Prostate gland (tissue), 2 donors: ENCODE measurements around the gene KCNQ1. TPM values are rescaled to one million over a fixed set of nuclear protein-coding genes. Genes with fewer than 3 reads are reported as not detected.

Experiments used
- DNase-seq: peaks from one replicate; pipeline ENCODE4 v3.0.0-alpha.2; 2019; ENCODE audit warnings: low spot score
- H3K27ac ChIP-seq, 2 donors: fragments of 200-600 bp; sonication (generic); 2 replicates each; pipeline ENCODE4 v1.5.1; 2017 to 2019
- H3K27me3 ChIP-seq: fragments of 200-600 bp; sonication (generic); replicated peaks from 2 replicates; pipeline ENCODE4 v1.5.1; 2019; ENCODE audit not compliant: insufficient read depth
- H3K36me3 ChIP-seq, 2 donors: fragments of 200-600 bp; sonication (generic); 1 replicate in 1 of 2; 2 replicates in 1 of 2; pipeline versions ENCODE4 v1.5.1 to v1.8.1; 2017 to 2019
- H3K4me1 ChIP-seq: fragments of 200-600 bp; sonication (generic); replicated peaks from 2 replicates; pipeline ENCODE4 v1.5.1; 2019
- H3K4me3 ChIP-seq, 2 donors: fragments of 200-600 bp; sonication (generic); 2 replicates each; pipeline ENCODE4 v1.5.1; 2017 to 2019
- H3K9me3 ChIP-seq: fragments of 200-600 bp; sonication (generic); 2 replicates; pipeline ENCODE4 v1.5.1; 2017
- POLR2A ChIP-seq: fragments of 450-650 bp; IDR thresholded peaks from one replicate; pipeline ENCODE4 v1.6.1; 2016; ENCODE audit warnings: antibody characterized with exemption, mild to moderate bottlenecking
- POLR2AphosphoS5 ChIP-seq: sonication (generic); formaldehyde crosslinking; IDR thresholded peaks from one replicate; pipeline ENCODE4 v1.6.1; 2017; ENCODE audit warnings: antibody characterized with exemption
- WGBS: methylation state at CpG from one replicate; pipeline ENCODE4 v1.1.5; 2018; 5-methylcytosine and 5-hydroxymethylcytosine counted together
- intact Hi-C: fragments of 100-400 bp; cut with DNase I; formaldehyde crosslinking; loops from one replicate; pipeline ENCODE4 v1.14.2; 2022
- total RNA-seq, 2 donors: library from RNA; depleted of rRNA; stranded (reverse); fragments of >200 nt; gene quantifications; one replicate each; pipeline ENCODE4 v1.1.0, GENCODE V29; 2016
- TF ChIP-seq, protein P1 (sequence below), 4 experiments: fragments of 200-600 bp in 2 of 4; fragments of 450-650 bp in 2 of 4; sonication (generic) in 2 of 4; IDR thresholded peaks; 1 replicate in 3 of 4; 2 replicates in 1 of 4; pipeline ENCODE4 v1.5.1; 2016 to 2019; ENCODE audit warnings: antibody characterized with exemption in 4 of 4, mild to moderate bottlenecking in 2 of 4, moderate library complexity in 2 of 4

KCNQ1 gene
- total RNA-seq, 2 donors from 2014 or later, result 10.0 to 33.8 TPM

GRCh38 chr11:2432171-2432621 lies 12.6 kb upstream of the KCNQ1 start:
- Histone ChIP-seq H3K27ac (no peak overlapping the region), H3K4me1 (no peaks in the 10 kb centered on the region), H3K27me3 (no peaks in the 10 kb centered on the region), H3K4me3 (no peak overlapping the region), H3K36me3 (no peaks in the 10 kb centered on the region), H3K9me3 (no peaks in the 10 kb centered on the region)
- TF ChIP-seq POLR2AphosphoS5, result no peak
- TF ChIP-seq POLR2A, result no peak
- TF ChIP-seq, protein P1, sequence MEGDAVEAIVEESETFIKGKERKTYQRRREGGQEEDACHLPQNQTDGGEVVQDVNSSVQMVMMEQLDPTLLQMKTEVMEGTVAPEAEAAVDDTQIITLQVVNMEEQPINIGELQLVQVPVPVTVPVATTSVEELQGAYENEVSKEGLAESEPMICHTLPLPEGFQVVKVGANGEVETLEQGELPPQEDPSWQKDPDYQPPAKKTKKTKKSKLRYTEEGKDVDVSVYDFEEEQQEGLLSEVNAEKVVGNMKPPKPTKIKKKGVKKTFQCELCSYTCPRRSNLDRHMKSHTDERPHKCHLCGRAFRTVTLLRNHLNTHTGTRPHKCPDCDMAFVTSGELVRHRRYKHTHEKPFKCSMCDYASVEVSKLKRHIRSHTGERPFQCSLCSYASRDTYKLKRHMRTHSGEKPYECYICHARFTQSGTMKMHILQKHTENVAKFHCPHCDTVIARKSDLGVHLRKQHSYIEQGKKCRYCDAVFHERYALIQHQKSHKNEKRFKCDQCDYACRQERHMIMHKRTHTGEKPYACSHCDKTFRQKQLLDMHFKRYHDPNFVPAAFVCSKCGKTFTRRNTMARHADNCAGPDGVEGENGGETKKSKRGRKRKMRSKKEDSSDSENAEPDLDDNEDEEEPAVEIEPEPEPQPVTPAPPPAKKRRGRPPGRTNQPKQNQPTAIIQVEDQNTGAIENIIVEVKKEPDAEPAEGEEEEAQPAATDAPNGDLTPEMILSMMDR (IDR thresholded peaks at IDR 0.05), result no peak
- DNase-seq, result no peak
- 72% methylated on average over 11 of the region's 15 CpGs for WGBS
- intact Hi-C loops, result no loop called here

DNA sequence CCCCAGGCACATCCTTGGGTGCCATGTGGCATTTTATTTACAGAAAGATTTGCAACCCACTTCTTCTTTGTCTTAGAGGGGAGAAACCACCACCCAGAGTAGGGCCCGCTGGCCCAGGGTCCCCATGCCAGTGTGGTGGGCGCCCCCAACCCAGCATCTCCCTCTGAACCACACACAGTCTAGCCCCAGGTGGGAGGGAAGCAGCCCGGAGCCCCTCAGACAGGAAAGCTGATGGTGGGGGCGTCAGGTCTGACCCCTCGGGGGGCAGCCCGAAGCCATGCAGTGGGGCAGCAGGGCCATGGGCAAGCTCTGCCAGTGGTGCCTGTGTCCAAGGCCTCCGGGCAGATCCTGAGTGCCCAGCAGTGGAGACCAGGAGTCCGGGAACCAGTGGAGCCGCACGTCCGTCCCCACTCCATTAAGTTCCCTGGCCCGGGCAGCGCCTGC lies 12.2 kb upstream of the KCNQ1 start:
- no peak for TF ChIP-seq POLR2A
- TF ChIP-seq, protein P1 (IDR thresholded peaks at IDR 0.05), result no peak
- no peak for TF ChIP-seq POLR2AphosphoS5
- no peak overlapping the region for H3K4me3 ChIP-seq
- H3K27me3 ChIP-seq, result no peaks in the 10 kb centered on the region
- 92% methylated on average over 13 of the region's 13 CpGs for WGBS
- H3K27ac ChIP-seq, result no peak overlapping the region
- H3K4me1 ChIP-seq, result no peaks in the 10 kb centered on the region
- intact Hi-C loops, result no loop called here
- no peaks in the 10 kb centered on the region for H3K36me3 ChIP-seq
- DNase-seq, result no peak
- no peaks in the 10 kb centered on the region for H3K9me3 ChIP-seq

GRCh38 chr11:2433106-2433925 lies 11.5 kb upstream of the KCNQ1 start:
- no peak overlapping the region for H3K27ac ChIP-seq
- WGBS, result 84% methylated on average over 20 of the region's 22 CpGs
- intact Hi-C loops, result no loop called here
- H3K27me3 ChIP-seq, result no peaks in the 10 kb centered on the region
- no peaks in the 10 kb centered on the region for H3K4me1 ChIP-seq
- no peaks in the 10 kb centered on the region for H3K9me3 ChIP-seq
- DNase-seq, result no peak
- no peak overlapping the region for H3K4me3 ChIP-seq
- no peaks in the 10 kb centered on the region for H3K36me3 ChIP-seq
- TF ChIP-seq, protein P1 (IDR thresholded peaks at IDR 0.05), result no peak
- TF ChIP-seq POLR2AphosphoS5, result no peak
- no peak for TF ChIP-seq POLR2A

DNA sequence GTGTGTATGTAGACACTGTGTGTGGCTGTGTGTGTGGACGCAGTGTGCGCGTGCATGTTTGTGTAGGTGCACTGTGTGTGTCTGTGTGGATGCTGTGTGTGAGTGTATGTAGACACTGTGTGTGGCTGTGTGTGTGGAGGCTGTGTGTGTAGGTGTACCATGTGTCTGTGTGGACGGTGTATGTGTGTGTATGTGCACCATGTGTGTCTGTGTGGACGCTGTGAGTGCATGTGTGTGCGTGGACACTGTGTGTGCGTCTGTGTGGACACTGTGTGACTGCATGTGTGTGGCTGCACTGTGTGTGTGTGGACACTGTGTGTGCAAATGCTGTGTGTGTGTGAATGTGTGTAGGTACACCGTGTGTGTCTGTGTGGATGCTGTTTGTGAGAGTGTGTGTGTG lies 10.8 kb upstream of the KCNQ1 start:
- WGBS, result 93% methylated on average over 8 of the region's 8 CpGs
- TF ChIP-seq, protein P1 (IDR thresholded peaks at IDR 0.05), result no peak
- TF ChIP-seq POLR2AphosphoS5 (no peak), POLR2A (no peak)
- intact Hi-C loops, result no loop called here
- Histone ChIP-seq H3K4me3 (no peak overlapping the region), H3K36me3 (no peaks in the 10 kb centered on the region), H3K4me1 (no peaks in the 10 kb centered on the region), H3K27ac (no peak overlapping the region), H3K9me3 (no peaks in the 10 kb centered on the region), H3K27me3 (no peaks in the 10 kb centered on the region)
- no peak for DNase-seq
